Neural crest cell (in vitro differentiated cells): Measurements from ENCODE around the gene LRRC23. TPM values are rescaled to one million over a fixed set of nuclear protein-coding genes. Genes with fewer than 3 reads are reported as not detected.
A peak's percentile ranks its signal among the peaks of the same experiment; 100 is the strongest.

Source experiments
- DNase-seq: peaks from one replicate; pipeline ENCODE4 v3.0.0; 2021; ENCODE audit warnings: low read depth, mixed read lengths, low spot score
- H3K27ac Mint-ChIP-seq: one replicate; pipeline ENCODE4 v1.8.0; 2021; ENCODE audit warnings: mild to moderate bottlenecking, mixed read lengths; ENCODE audit not compliant: unreplicated experiment
- H3K27me3 Mint-ChIP-seq: 2 replicates; pipeline ENCODE4 v1.8.0; 2021; ENCODE audit warnings: low read depth, mild to moderate bottlenecking, mixed read lengths
- H3K36me3 Mint-ChIP-seq: 2 replicates; pipeline ENCODE4 v1.8.0; 2021; ENCODE audit warnings: low read depth, mild to moderate bottlenecking, mixed read lengths
- H3K4me1 Mint-ChIP-seq: 2 replicates; pipeline ENCODE4 v1.8.0; 2021; ENCODE audit warnings: mixed read lengths
- H3K4me3 Mint-ChIP-seq: one replicate; pipeline ENCODE4 v1.8.0; 2021; ENCODE audit warnings: mild to moderate bottlenecking, mixed read lengths
- H3K9me3 Mint-ChIP-seq: 2 replicates; pipeline ENCODE4 v1.8.0; 2021; ENCODE audit warnings: mixed read lengths
- CTCF ChIP-seq: fragments of 200-600 bp; sonication (generic); conservative IDR thresholded peaks from 2 replicates; pipeline ENCODE4 v1.5.0; 2021; ENCODE audit warnings: antibody characterized with exemption, mild to moderate bottlenecking
- total RNA-seq: library from RNA; stranded (reverse); gene quantifications from 2 replicates; pipeline ENCODE4 v1.2.1, GENCODE V29; 2021

Gene LRRC23
- total RNA-seq, 1 donor from 2014 or later = 4.8 TPM

- no peaks in the 10 kb centered on the region for H3K9me3 Mint-ChIP-seq
Measured at GRCh38 chr12:6938353-6939190, 34.0 kb downstream of the LRRC23 start.

GRCh38 chr12:6939191-6939540, 34.5 kb downstream of the LRRC23 start:
- Mint-ChIP-seq H3K27ac (peak overlapping the region; percentile 91), H3K9me3 (no peaks in the 10 kb centered on the region), H3K4me1 (peaks cover 41% of the 10 kb centered on the region), H3K4me3 (peak overlapping the region; percentile 80), H3K27me3 (peaks cover 23% of the 10 kb centered on the region), H3K36me3 (peaks cover 15% of the 10 kb centered on the region)
- DNase-seq = no peak
- no peak for TF ChIP-seq CTCF

More at GRCh38 chr12:6938353-6939190, 34.0 kb downstream of the LRRC23 start:
- Mint-ChIP-seq H3K27ac (peak overlapping the region; percentile 96), H3K4me1 (peaks cover 37% of the 10 kb centered on the region), H3K27me3 (peaks cover 18% of the 10 kb centered on the region), H3K36me3 (peaks cover 19% of the 10 kb centered on the region), H3K4me3 (peak overlapping the region; percentile 87)
- TF ChIP-seq CTCF = no peak
- DNase-seq = no peak

GRCh38 chr12:6941267-6941666, 36.6 kb downstream of the LRRC23 start:
- TF ChIP-seq CTCF = no peak
- Mint-ChIP-seq H3K27ac (peak overlapping the region; percentile 13), H3K4me3 (peak overlapping the region; percentile 74), H3K36me3 (peaks cover 6% of the 10 kb centered on the region), H3K4me1 (peaks cover 48% of the 10 kb centered on the region), H3K27me3 (peaks cover 25% of the 10 kb centered on the region), H3K9me3 (no peaks in the 10 kb centered on the region)
- DNase-seq = no peak

- Mint-ChIP-seq H3K9me3 (no peaks in the 10 kb centered on the region), H3K36me3 (peaks cover 7% of the 10 kb centered on the region), H3K27ac (no peak overlapping the region), H3K27me3 (peaks cover 26% of the 10 kb centered on the region), H3K4me1 (peaks cover 46% of the 10 kb centered on the region), H3K4me3 (peak overlapping the region; percentile 74)
- no peak for DNase-seq
- no peak for TF ChIP-seq CTCF
Measured at GRCh38 chr12:6941782-6942181, 37.2 kb downstream of the LRRC23 start.

- DNase-seq = no peak
- Mint-ChIP-seq H3K4me3 (peak overlapping the region; percentile 82), H3K4me1 (peaks cover 50% of the 10 kb centered on the region)
Measured at GRCh38 chr12:6942331-6942665, 37.7 kb downstream of the LRRC23 start.

More at GRCh38 chr12:6942331-6942665, 37.7 kb downstream of the LRRC23 start:
- H3K27me3 Mint-ChIP-seq = peaks cover 29% of the 10 kb centered on the region
- H3K36me3 Mint-ChIP-seq = peaks cover 10% of the 10 kb centered on the region
- no peak for TF ChIP-seq CTCF
- H3K9me3 Mint-ChIP-seq = no peaks in the 10 kb centered on the region
- peak overlapping the region; percentile 96 for H3K27ac Mint-ChIP-seq
